H1 (cell line): ENCODE measurements around the gene SRM. TPM values are rescaled to one million over a fixed set of nuclear protein-coding genes. Genes with fewer than 3 reads are reported as not detected.

Experiments used
- CTCF ChIA-PET: fragments of 300-600 bp; sonication (Branson Sonifier 250); formaldehyde crosslinking; loops from one replicate; lab custom pipeline; 2021; ENCODE audit not compliant: partially characterized antibody; lab: Charles Lee
- POLR2A ChIA-PET: fragments of 300-600 bp; sonication (Branson Sonifier 250); formaldehyde crosslinking; loops from one replicate; lab custom pipeline; 2021; ENCODE audit warnings: inconsistent platforms; ENCODE audit not compliant: partially characterized antibody; lab: Charles Lee
- DNase-seq, 2 experiments: peaks; one replicate each; pipeline versions ENCODE4 v3.0.0 to v3.0.0-alpha.2; 2010 to 2022; ENCODE audit warnings: low spot score in 2 of 2, low read depth in 1 of 2, mixed read lengths in 1 of 2
- FAIRE-seq: peaks from 2 replicates; lab custom pipeline; 2011; peaks lifted over from hg19 to GRCh38; lab: Jason Lieb, UNC
- H2AFZ ChIP-seq: 2 replicates; pipeline ENCODE4 v1.8.1; 2012; ENCODE audit warnings: low read length, inconsistent platforms
- H2AK5ac ChIP-seq: 2 replicates; pipeline ENCODE4 v1.6.1; 2013; ENCODE audit warnings: low read depth, low read length
- H2BK120ac ChIP-seq: replicated peaks from 2 replicates; pipeline ENCODE3; 2013; ENCODE audit warnings: low read depth, low read length, inconsistent platforms
- H2BK12ac ChIP-seq: 2 replicates; pipeline ENCODE4 v1.6.1; 2013; ENCODE audit warnings: low read depth, low read length
- H2BK15ac ChIP-seq: 2 replicates; pipeline ENCODE4 v1.6.1; 2013; ENCODE audit warnings: low read length
- H2BK20ac ChIP-seq: 2 replicates; pipeline ENCODE4 v1.6.1; 2013; ENCODE audit warnings: low read length
- H2BK5ac ChIP-seq: 2 replicates; pipeline ENCODE4 v1.6.1; 2013; ENCODE audit warnings: low read depth, low read length
- H3K14ac ChIP-seq: 2 replicates; pipeline ENCODE4 v1.6.1; 2013; ENCODE audit warnings: inconsistent platforms; ENCODE audit not compliant: insufficient read length
- H3K18ac ChIP-seq: 2 replicates; pipeline ENCODE4 v1.6.1; 2013; ENCODE audit warnings: low read length; ENCODE audit errors: extremely low read depth
- H3K23ac ChIP-seq: 2 replicates; pipeline ENCODE4 v1.6.1; 2013; ENCODE audit warnings: inconsistent platforms; ENCODE audit not compliant: insufficient read length
- H3K23me2 ChIP-seq: 2 replicates; pipeline ENCODE4 v1.6.1; 2013; ENCODE audit warnings: low read depth, low read length
- H3K27ac ChIP-seq: 2 replicates; pipeline ENCODE4 v1.6.1; 2011; ENCODE audit warnings: low read depth, low read length, inconsistent platforms
- H3K27me3 ChIP-seq, 4 experiments: replicated peaks in 1 of 4; 1 replicate in 1 of 4; 2 replicates in 3 of 4; pipeline versions ENCODE4 v1.6.1 to v1.8.1; 2011 to 2013; ENCODE audit warnings: low read length in 3 of 4, mild to moderate bottlenecking in 3 of 4, inconsistent platforms in 2 of 4, mixed read lengths in 2 of 4, moderate library complexity in 1 of 4; ENCODE audit not compliant: control insufficient read depth in 3 of 4, insufficient read depth in 3 of 4; ENCODE audit errors: extremely low read depth in 1 of 4
- H3K36me3 ChIP-seq, 4 experiments: 2 replicates each; pipeline versions ENCODE4 v1.6.1 to v1.8.1; 2011 to 2013; ENCODE audit warnings: mild to moderate bottlenecking in 4 of 4, low read length in 3 of 4, moderate library complexity in 2 of 4, control low read depth in 1 of 4, inconsistent platforms in 1 of 4; ENCODE audit not compliant: insufficient read depth in 4 of 4, control insufficient read depth in 2 of 4
- H3K4ac ChIP-seq: replicated peaks from 2 replicates; pipeline ENCODE3; 2013; ENCODE audit warnings: low read length, low read depth, mixed read lengths, inconsistent platforms; ENCODE audit not compliant: insufficient read length
- H3K4me1 ChIP-seq, 4 experiments: replicated peaks in 1 of 4; 1 replicate in 1 of 4; 2 replicates in 3 of 4; pipeline versions ENCODE4 v1.6.1 to v1.8.1; 2011 to 2013; ENCODE audit warnings: low read length in 3 of 4, inconsistent platforms in 2 of 4, mixed read lengths in 1 of 4; ENCODE audit not compliant: insufficient read depth in 4 of 4, control insufficient read depth in 3 of 4
- H3K4me2 ChIP-seq, 2 experiments: 2 replicates each; pipeline versions ENCODE4 v1.6.1 to v1.8.1; 2011 to 2013; ENCODE audit warnings: low read depth in 2 of 2, low read length in 2 of 2, control low read depth in 1 of 2, inconsistent platforms in 1 of 2, mild to moderate bottlenecking in 1 of 2; ENCODE audit not compliant: insufficient read depth in 1 of 2
- H3K4me3 ChIP-seq, 4 experiments: fragments of 200-600, 300-600 bp in 1 of 4; sonication (generic), shearing (Covaris generic), sonication (Bioruptor Twin) in 1 of 4; 2 replicates each; pipeline versions ENCODE4 v1.5.1 to v1.8.1; 2011 to 2016; ENCODE audit warnings: low read length in 4 of 4, low read depth in 3 of 4, control low read depth in 2 of 4, inconsistent platforms in 2 of 4, mild to moderate bottlenecking in 2 of 4, mixed read lengths in 1 of 4, moderate library complexity in 1 of 4; ENCODE audit not compliant: insufficient read depth in 2 of 4; ENCODE audit errors: extremely low read depth in 1 of 4
- H3K56ac ChIP-seq: replicated peaks from 2 replicates; pipeline ENCODE3; 2013; ENCODE audit warnings: low read depth, mild to moderate bottlenecking, mixed read lengths, low read length, inconsistent platforms; ENCODE audit not compliant: insufficient read length
- H3K79me1 ChIP-seq: 2 replicates; pipeline ENCODE4 v1.6.1; 2013; ENCODE audit warnings: low read depth, low read length, control low read depth
- H3K79me2 ChIP-seq, 2 experiments: 2 replicates each; pipeline versions ENCODE4 v1.6.1 to v1.8.1; 2012 to 2013; ENCODE audit warnings: low read length in 2 of 2, mild to moderate bottlenecking in 2 of 2, inconsistent platforms in 1 of 2; ENCODE audit not compliant: insufficient read depth in 2 of 2, control insufficient read depth in 1 of 2
- H3K9ac ChIP-seq, 4 experiments: replicated peaks in 1 of 4; 1 replicate in 1 of 4; 2 replicates in 3 of 4; pipeline versions ENCODE4 v1.6.1 to v1.8.1; 2011 to 2013; ENCODE audit warnings: low read depth in 3 of 4, low read length in 3 of 4, control low read depth in 2 of 4, mild to moderate bottlenecking in 2 of 4, moderate library complexity in 2 of 4, inconsistent platforms in 1 of 4; ENCODE audit errors: extremely low read depth in 1 of 4
- H3K9me3 ChIP-seq, 2 experiments: 2 replicates each; pipeline versions ENCODE4 v1.6.1 to v1.8.1; 2012 to 2013; ENCODE audit warnings: mild to moderate bottlenecking in 2 of 2, moderate library complexity in 2 of 2, control low read depth in 1 of 2, inconsistent platforms in 1 of 2, low read depth in 1 of 2, low read length in 1 of 2, mixed read lengths in 1 of 2; ENCODE audit not compliant: insufficient read depth in 2 of 2
- H4K20me1 ChIP-seq, 2 experiments: replicated peaks in 1 of 2; 2 replicates each; pipeline versions ENCODE3 to v1.8.1; 2011 to 2013; ENCODE audit warnings: inconsistent platforms in 2 of 2, low read length in 2 of 2, mild to moderate bottlenecking in 1 of 2; ENCODE audit not compliant: insufficient read depth in 2 of 2, control insufficient read depth in 1 of 2
- H4K5ac ChIP-seq: 2 replicates; pipeline ENCODE4 v1.6.1; 2013; ENCODE audit warnings: low read length, low read depth, mixed read lengths, inconsistent platforms; ENCODE audit not compliant: insufficient read length
- H4K8ac ChIP-seq: 2 replicates; pipeline ENCODE4 v1.8.0; 2013; ENCODE audit warnings: mild to moderate bottlenecking, moderate library complexity, low read length, inconsistent platforms; ENCODE audit not compliant: insufficient read depth; ENCODE audit errors: extremely low read depth
- H4K91ac ChIP-seq: replicated peaks from 2 replicates; pipeline ENCODE3; 2013; ENCODE audit warnings: low read length, mixed read lengths, inconsistent platforms; ENCODE audit not compliant: insufficient read length
- BACH1 ChIP-seq: IDR thresholded peaks from 2 replicates; pipeline ENCODE4 v1.6.1; 2012; ENCODE audit warnings: low read length, improper control_type of control experiment
- CHD1 ChIP-seq: IDR thresholded peaks from 2 replicates; pipeline ENCODE4 v1.6.1; 2012; ENCODE audit warnings: low read depth, low read length, improper control_type of control experiment
- EZH2 ChIP-seq: fragments of 200-600 bp; sonication (generic); IDR thresholded peaks from 2 replicates; pipeline ENCODE4 v1.7.1; 2012; ENCODE audit warnings: low read depth, mild to moderate bottlenecking, moderate library complexity, low read length, inconsistent platforms; ENCODE audit not compliant: severe bottlenecking
- SP2 ChIP-seq: IDR thresholded peaks from 2 replicates; pipeline ENCODE4 v1.6.1; 2012; ENCODE audit warnings: mild to moderate bottlenecking, low read length, inconsistent platforms
- WGBS, 2 experiments: shearing (Covaris generic) in 1 of 2; methylation state at CpG; one replicate each; pipeline versions ENCODE4 v1.1.6 to v1.1.7; 2013 to 2015; ENCODE audit warnings: low lambda C conversion rate in 2 of 2, mixed read lengths in 2 of 2, inconsistent platforms in 1 of 2, low coverage in 1 of 2, missing lambda C conversion rate in 1 of 2; ENCODE audit not compliant: insufficient replicate concordance in 2 of 2, insufficient coverage in 1 of 2, insufficient read length in 1 of 2; ENCODE audit errors: extremely low coverage in 1 of 2, missing lambda C conversion rate in 1 of 2; 5-methylcytosine and 5-hydroxymethylcytosine counted together
- polyA plus RNA-seq, 7 experiments: library from polyadenylated mRNA; depleted of rRNA in 3 of 7; stranded (reverse) in 5 of 7; unstranded in 2 of 7; fragments of >200 nt in 5 of 7; fragments of 200-250 nt in 2 of 7; gene quantifications; 1 replicate in 5 of 7; 2 replicates in 1 of 7; 4 replicates in 1 of 7; pipeline versions ENCODE4 v1.2.1 to v1.2.3, GENCODE V29; 2011 to 2013; ENCODE audit warnings: missing spikeins in 2 of 7, mixed read lengths in 2 of 7
- total RNA-seq: library from RNA; stranded (reverse); fragmentation: NEBNext Ultra II Directional; extraction: Animal tissue kit (Norgen Biotek cat#: 25700); gene quantifications from 2 replicates; pipeline ENCODE4 v1.2.1, GENCODE V29; 2021

The SRM gene
- total and polyA plus RNA-seq, 2 of the 8 experiments (the other 6 are each of a cell fraction or from before 2014, with no cell fraction given) = 110 to 208 TPM

DNA sequence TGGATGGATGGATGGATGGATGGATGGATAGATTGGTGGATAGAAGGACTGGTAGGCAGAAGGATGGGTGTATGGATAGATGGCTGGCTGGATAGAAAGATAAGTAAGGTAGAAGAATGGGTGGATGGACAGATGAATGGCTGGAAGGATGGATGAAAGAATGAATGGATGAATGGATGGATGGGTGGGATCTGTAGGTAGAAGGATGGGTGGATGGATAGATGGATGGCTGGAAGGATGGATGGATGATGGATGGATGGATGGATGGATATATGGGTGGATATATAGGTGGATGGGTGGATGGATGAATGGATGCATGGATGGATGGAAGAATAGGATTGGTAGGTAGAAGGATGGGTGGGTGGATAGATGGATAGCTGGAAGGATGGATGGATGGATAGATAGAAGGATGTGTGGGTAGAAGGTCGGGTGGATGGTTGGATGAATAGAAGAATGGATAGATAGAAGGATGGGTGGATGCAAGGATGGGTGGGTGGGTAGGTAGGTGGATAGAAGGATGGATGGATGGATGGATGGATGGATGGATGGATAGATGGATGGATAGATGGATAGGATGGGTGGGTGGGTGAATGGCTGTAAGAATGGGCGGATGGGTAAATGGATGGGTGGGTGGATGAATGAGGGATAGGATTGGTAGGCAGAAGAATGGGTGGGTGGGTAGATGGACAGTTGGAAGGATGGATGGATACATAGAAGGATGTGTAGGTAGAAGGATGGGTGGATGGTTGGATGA lies 20.3 kb downstream of the SRM start:
- H3K79me2 ChIP-seq = no peaks in the 10 kb centered on the region
- H3K4me2 ChIP-seq = no peak overlapping the region
- H2BK15ac ChIP-seq = no peak overlapping the region
- H3K23me2 ChIP-seq = peaks cover 32% of the 10 kb centered on the region; the same call in 1 of the 2 replicates
- no peak overlapping the region for H2AK5ac ChIP-seq
- no peak overlapping the region for H3K23ac ChIP-seq
- no peak for FAIRE-seq
- DNase-seq = no peak
- peaks cover 0 to 13% of the 10 kb centered on the region in 2 experiments for H4K20me1 ChIP-seq
- H3K9me3 ChIP-seq = no peaks in the 10 kb centered on the region
- H3K27me3 ChIP-seq = no peaks in the 10 kb centered on the region
- H3K4me3 ChIP-seq = no peak overlapping the region
- H3K56ac ChIP-seq = no peak overlapping the region
- H3K14ac ChIP-seq = no peak overlapping the region
- H3K27ac ChIP-seq = no peak overlapping the region
- H4K91ac ChIP-seq = no peak overlapping the region
- H3K9ac ChIP-seq = no peak overlapping the region
- TF ChIP-seq CHD1 = no peak
- TF ChIP-seq SP2 = no peak
- no peak for TF ChIP-seq EZH2
- TF ChIP-seq BACH1 = no peak
- POLR2A ChIA-PET = interaction anchor here (2.4 to 3.9 kb wide), 2 partner anchors 13 to 17 kb away, joined by 9 to 31 read pairs; no protein-coding TSS in a partner anchor
- H2AFZ ChIP-seq = no peak overlapping the region
- no peak overlapping the region for H2BK12ac ChIP-seq
- no peak overlapping the region for H4K5ac ChIP-seq
- no peak overlapping the region for H3K18ac ChIP-seq
- H2BK5ac ChIP-seq = no peak overlapping the region
- H3K79me1 ChIP-seq = no peaks in the 10 kb centered on the region
- H3K36me3 ChIP-seq = no peaks in the 10 kb centered on the region
- H2BK20ac ChIP-seq = no peak overlapping the region
- WGBS, 2 experiments = 82 to 100% methylated on average over 1 to 2 of the region's 2 CpGs
- H3K4me1 ChIP-seq = no peaks in the 10 kb centered on the region
- CTCF ChIA-PET = interaction anchor here (0.7 to 7.4 kb wide), 7 partner anchors 12 to 1245 kb away, joined by 3 to 168 read pairs (median 10); partner anchors contain the start of genes MASP2 and SRM
- H2BK120ac ChIP-seq = no peak overlapping the region
- H4K8ac ChIP-seq = no peak overlapping the region
- H3K4ac ChIP-seq = no peak overlapping the region
